ENCODE data around the gene MRPL52. TPM values are rescaled to one million over a fixed set of nuclear protein-coding genes. Genes with fewer than 3 reads are reported as not detected.

Gene MRPL52
- total RNA-seq, 2 donors from 2014 or later, result 192 to 204 TPM

GRCh38 chr14:22798528-22798927, 31.2 kb upstream of the MRPL52 start:
- WGBS, 2 experiments (ENCODE audit: insufficient coverage in 1 of 2, insufficient read length in 1 of 2), result 88 to 91% methylated on average over 2 of the region's 2 CpGs

GRCh38 chr14:22800346-22800745, 29.3 kb upstream of the MRPL52 start:
- Histone ChIP-seq H3K9ac (ENCODE audit: extremely low read depth, low read length, poor library complexity, severe bottlenecking) (no peak overlapping the region), H3K27me3 (ENCODE audit: control insufficient read depth, insufficient read depth, low read length, poor library complexity, severe bottlenecking) (no peaks in the 10 kb centered on the region), H3K4me1 (ENCODE audit: control insufficient read depth, insufficient read depth, low read length) (peaks cover 3% of the 10 kb centered on the region), H3K4me3 (ENCODE audit: low read length) (no peak overlapping the region), H3K27ac (ENCODE audit: low read depth, low read length) (no peak overlapping the region), H3K9me3 (ENCODE audit: control insufficient read depth, low read length) (no peaks in the 10 kb centered on the region), H3K36me3 (ENCODE audit: control insufficient read depth, insufficient read depth, low read length) (no peaks in the 10 kb centered on the region)
- no peaks in the 10 kb centered on the region for H3K9me3 Mint-ChIP-seq
- no peak for DNase-seq
- 95 to 99% methylated on average over 8 to 10 of the region's 10 CpGs for WGBS, 2 experiments (ENCODE audit: insufficient coverage in 1 of 2, insufficient read length in 1 of 2)
- H3K4me3 Mint-ChIP-seq, result no peak overlapping the region
- H3K27ac Mint-ChIP-seq, result no peak overlapping the region
- H3K36me3 Mint-ChIP-seq (ENCODE audit: low read depth), result peaks cover 3% of the 10 kb centered on the region
- no peak for TF ChIP-seq CTCF (conservative IDR thresholded peaks at IDR 0.05)
- no peaks in the 10 kb centered on the region for H3K27me3 Mint-ChIP-seq (ENCODE audit: insufficient read depth)
- peaks cover 18% of the 10 kb centered on the region for H3K4me1 Mint-ChIP-seq

More at GRCh38 chr14:22798528-22798927, 31.2 kb upstream of the MRPL52 start:
- peaks cover 2% of the 10 kb centered on the region for H3K27me3 Mint-ChIP-seq (ENCODE audit: insufficient read depth)
- no peak overlapping the region for H3K4me3 Mint-ChIP-seq
- H3K27ac Mint-ChIP-seq, result no peak overlapping the region
- H3K4me1 ChIP-seq (ENCODE audit: control insufficient read depth, insufficient read depth, low read length), result peaks cover 3% of the 10 kb centered on the region
- H3K36me3 ChIP-seq (ENCODE audit: control insufficient read depth, insufficient read depth, low read length), result no peaks in the 10 kb centered on the region
- H3K27me3 ChIP-seq (ENCODE audit: control insufficient read depth, insufficient read depth, low read length, poor library complexity, severe bottlenecking), result no peaks in the 10 kb centered on the region
- peaks cover 18% of the 10 kb centered on the region for H3K4me1 Mint-ChIP-seq
- H3K36me3 Mint-ChIP-seq (ENCODE audit: low read depth), result peaks cover 2% of the 10 kb centered on the region
- H3K4me3 ChIP-seq (ENCODE audit: low read length), result no peak overlapping the region
- H3K9ac ChIP-seq (ENCODE audit: extremely low read depth, low read length, poor library complexity, severe bottlenecking), result no peak overlapping the region
- no peaks in the 10 kb centered on the region for H3K9me3 ChIP-seq (ENCODE audit: control insufficient read depth, low read length)
- no peak for DNase-seq
- TF ChIP-seq CTCF (conservative IDR thresholded peaks at IDR 0.05), result no peak
- no peak overlapping the region for H3K27ac ChIP-seq (ENCODE audit: low read depth, low read length)
- no peaks in the 10 kb centered on the region for H3K9me3 Mint-ChIP-seq

GRCh38 chr14:22801716-22802115, 28.0 kb upstream of the MRPL52 start:
- WGBS, 2 experiments (ENCODE audit: insufficient coverage in 1 of 2, insufficient read length in 1 of 2), result 82 to 85% methylated on average over 8 of the region's 8 CpGs
- no peak overlapping the region for H3K9ac ChIP-seq (ENCODE audit: extremely low read depth, low read length, poor library complexity, severe bottlenecking)
- no peaks in the 10 kb centered on the region for H3K27me3 Mint-ChIP-seq (ENCODE audit: insufficient read depth)
- TF ChIP-seq CTCF (conservative IDR thresholded peaks at IDR 0.05), result no peak
- H3K4me3 Mint-ChIP-seq, result no peak overlapping the region
- no peak for DNase-seq
- H3K4me3 ChIP-seq (ENCODE audit: low read length), result no peak overlapping the region
- H3K9me3 ChIP-seq (ENCODE audit: control insufficient read depth, low read length), result no peaks in the 10 kb centered on the region
- peaks cover 3% of the 10 kb centered on the region for H3K36me3 Mint-ChIP-seq (ENCODE audit: low read depth)
- H3K27ac Mint-ChIP-seq, result no peak overlapping the region
- H3K9me3 Mint-ChIP-seq, result no peaks in the 10 kb centered on the region
- H3K27ac ChIP-seq (ENCODE audit: low read depth, low read length), result no peak overlapping the region
- no peaks in the 10 kb centered on the region for H3K36me3 ChIP-seq (ENCODE audit: control insufficient read depth, insufficient read depth, low read length)
- H3K4me1 Mint-ChIP-seq, result peaks cover 11% of the 10 kb centered on the region
- no peaks in the 10 kb centered on the region for H3K27me3 ChIP-seq (ENCODE audit: control insufficient read depth, insufficient read depth, low read length, poor library complexity, severe bottlenecking)
- H3K4me1 ChIP-seq (ENCODE audit: control insufficient read depth, insufficient read depth, low read length), result peaks cover 3% of the 10 kb centered on the region
